ENCODE results near the gene CHSY1.

CHSY1 gene

GRCh38 chr15:101138913-101139880, 112.7 kb downstream of the CHSY1 start:
- ChIA-PET POLR2A (interaction anchor here (0.6 to 0.7 kb wide), 3 partner anchors 11 to 599 kb away, joined by 3 to 4 read pairs (median 3); no protein-coding TSS in a partner anchor), CTCF (interaction anchor here (0.8 to 1.6 kb wide), 3 partner anchors 10 to 116 kb away, joined by 3 to 4 read pairs (median 3); no protein-coding TSS in a partner anchor)
- no peak for DNase-seq (ENCODE audit: low read depth, low spot score)
- no peak overlapping the region for H3K4me3 ChIP-seq (ENCODE audit: low read depth, low read length)
- no peak for TF ChIP-seq CTCF (IDR thresholded peaks at IDR 0.05; ENCODE audit: insufficient read depth, low read length, missing control alignments)

GRCh38 chr15:101138086-101138660, 113.7 kb downstream of the CHSY1 start:
- POLR2A ChIA-PET, result interaction anchor here (0.7 kb wide), 1 partner anchor 12 kb away, joined by 4 read pairs; no protein-coding TSS in a partner anchor
- H3K4me3 ChIP-seq (ENCODE audit: low read depth, low read length), result no peak overlapping the region
- TF ChIP-seq CTCF (IDR thresholded peaks at IDR 0.05; ENCODE audit: insufficient read depth, low read length, missing control alignments), result no peak
- DNase-seq (ENCODE audit: low read depth, low spot score), result no peak
- CTCF ChIA-PET, result interaction anchor here (1.6 kb wide), 1 partner anchor 9 kb away, joined by 4 read pairs; no protein-coding TSS in a partner anchor

- H3K4me3 ChIP-seq (ENCODE audit: low read depth, low read length), result no peak overlapping the region
- no peak for TF ChIP-seq CTCF (IDR thresholded peaks at IDR 0.05; ENCODE audit: insufficient read depth, low read length, missing control alignments)
- ChIA-PET POLR2A (no interaction called here), CTCF (interaction anchor here (1.2 to 1.6 kb wide), 2 partner anchors 9 kb away, joined by 4 read pairs; no protein-coding TSS in a partner anchor)
- no peak for DNase-seq (ENCODE audit: low read depth, low spot score)
These were observed 114.4 kb downstream of the CHSY1 start for GRCh38 chr15:101137312-101137940.

- ChIA-PET CTCF (interaction anchor here (1.2 kb wide), 1 partner anchor 10 kb away, joined by 4 read pairs; no protein-coding TSS in a partner anchor), POLR2A (no interaction called here)
- DNase-seq (ENCODE audit: low read depth, low spot score), result no peak
- no peak overlapping the region for H3K4me3 ChIP-seq (ENCODE audit: low read depth, low read length)
- no peak for TF ChIP-seq CTCF (IDR thresholded peaks at IDR 0.05; ENCODE audit: insufficient read depth, low read length, missing control alignments)
These were observed 115.2 kb downstream of the CHSY1 start for GRCh38 chr15:101136381-101137268.

GRCh38 chr15:101135532-101136166, 116.2 kb downstream of the CHSY1 start:
- CTCF ChIA-PET, result interaction anchor here (1.0 to 2.2 kb wide), 2 partner anchors 14 to 123 kb away, joined by 3 to 5 read pairs; no protein-coding TSS in a partner anchor
- DNase-seq (ENCODE audit: low read depth, low spot score), result no peak
- H3K4me3 ChIP-seq (ENCODE audit: low read depth, low read length), result no peak overlapping the region
- POLR2A ChIA-PET, result no interaction called here
- no peak for TF ChIP-seq CTCF (IDR thresholded peaks at IDR 0.05; ENCODE audit: insufficient read depth, low read length, missing control alignments)
